ENCODE measurements around the gene MARF1. TPM values are rescaled to one million over a fixed set of nuclear protein-coding genes. Genes with fewer than 3 reads are reported as not detected.
"Not testable (repeated sequence)": the region's sequence is repeated elsewhere in the genome, so short reads cannot be mapped to it uniquely, and the experiment has no call there.

The MARF1 gene
- total RNA-seq, 2 donors from 2014 or later = 70.8 to 134 TPM

GRCh38 chr16:15575293-15576049 lies 67.5 kb downstream of the MARF1 start:
- peaks cover 0 to 45% of the 10 kb centered on the region in 2 donors for H3K9me3 Mint-ChIP-seq
- H3K27ac Mint-ChIP-seq = no peak overlapping the region
- H3K36me3 Mint-ChIP-seq = peaks cover 31 to 75% of the 10 kb centered on the region in 2 donors
- DNase-seq (ENCODE audit: low spot score in 2 of 2) (no peak), ATAC-seq (no peak)

- Mint-ChIP-seq H3K27ac (no peak overlapping the region), H3K36me3 (peaks cover 31 to 84% of the 10 kb centered on the region in 2 donors), H3K9me3 (peaks cover 0 to 51% of the 10 kb centered on the region in 2 donors)
- ATAC-seq (no peak), DNase-seq (ENCODE audit: low spot score in 2 of 2) (no peak)
Observed at GRCh38 chr16:15574614-15574948, 68.4 kb downstream of the MARF1 start.

- ATAC-seq; DNase-seq (ENCODE audit: low spot score in 2 of 2): not testable (repeated sequence)
- peaks cover 0 to 51% of the 10 kb centered on the region in 2 donors for H3K9me3 Mint-ChIP-seq
- H3K36me3 Mint-ChIP-seq = peaks cover 31 to 89% of the 10 kb centered on the region in 2 donors
- peak overlapping the region in 1 of 2 donors; percentile 84 for H3K27ac Mint-ChIP-seq
Observed at GRCh38 chr16:15573896-15574613, 68.9 kb downstream of the MARF1 start.

GRCh38 chr16:15573274-15573895 lies 69.6 kb downstream of the MARF1 start:
- peak overlapping the region in 1 of 2 donors; percentile 84 for H3K27ac Mint-ChIP-seq
- ATAC-seq = no peak

GRCh38 chr16:15572329-15573001 lies 70.5 kb downstream of the MARF1 start:
- ATAC-seq (peak; percentile 86 to 87), DNase-seq (ENCODE audit: low spot score in 2 of 2) (peak; percentile 21 to 59)
- peak overlapping the region; percentile 25 to 84 for H3K27ac Mint-ChIP-seq
- peaks cover 0 to 43% of the 10 kb centered on the region in 2 donors for H3K9me3 Mint-ChIP-seq
- H3K36me3 Mint-ChIP-seq = peaks cover 21 to 84% of the 10 kb centered on the region in 2 donors

More at GRCh38 chr16:15573274-15573895, 69.6 kb downstream of the MARF1 start:
- Mint-ChIP-seq H3K36me3 (peaks cover 26 to 94% of the 10 kb centered on the region in 2 donors), H3K9me3 (peaks cover 0 to 51% of the 10 kb centered on the region in 2 donors)
- DNase-seq (ENCODE audit: low spot score in 2 of 2) = no peak

- Mint-ChIP-seq H3K9me3 (peaks cover 0 to 35% of the 10 kb centered on the region in 2 donors), H3K27ac (peak overlapping the region; percentile 74 to 84), H3K36me3 (peaks cover 13 to 75% of the 10 kb centered on the region in 2 donors)
- no peak for DNase-seq (ENCODE audit: low spot score in 2 of 2)
- ATAC-seq = no peak
Observed at GRCh38 chr16:15571557-15571956, 71.4 kb downstream of the MARF1 start.

GRCh38 chr16:15570666-15571065 lies 72.3 kb downstream of the MARF1 start:
- Mint-ChIP-seq H3K9me3 (peaks cover 0 to 32% of the 10 kb centered on the region in 2 donors), H3K36me3 (peaks cover 12 to 66% of the 10 kb centered on the region in 2 donors)
- not testable (repeated sequence) for ATAC-seq; H3K27ac Mint-ChIP-seq; DNase-seq (ENCODE audit: low spot score in 2 of 2)

GRCh38 chr16:15567823-15568222 lies 75.1 kb downstream of the MARF1 start:
- ATAC-seq (no peak), DNase-seq (ENCODE audit: low spot score in 2 of 2) (no peak)
- Mint-ChIP-seq H3K9me3 (peaks cover 4 to 15% of the 10 kb centered on the region in 2 donors), H3K27ac (no peak overlapping the region), H3K36me3 (peaks cover 6 to 48% of the 10 kb centered on the region in 2 donors)

- ATAC-seq (no peak), DNase-seq (ENCODE audit: low spot score in 2 of 2) (no peak)
- Mint-ChIP-seq H3K9me3 (peaks cover 4 to 13% of the 10 kb centered on the region in 2 donors), H3K36me3 (peaks cover 0 to 31% of the 10 kb centered on the region in 2 donors), H3K27ac (no peak overlapping the region)
Observed at GRCh38 chr16:15566095-15566494, 76.9 kb downstream of the MARF1 start.

- ATAC-seq = no peak
Observed at GRCh38 chr16:15564604-15565339, 78.2 kb downstream of the MARF1 start.

GRCh38 chr16:15559176-15559575 lies 83.8 kb downstream of the MARF1 start:
- ATAC-seq (no peak), DNase-seq (ENCODE audit: low spot score in 2 of 2) (no peak)
- peaks cover 3 to 4% of the 10 kb centered on the region in 2 donors for H3K9me3 Mint-ChIP-seq
- H3K36me3 Mint-ChIP-seq = peaks cover 0 to 6% of the 10 kb centered on the region in 2 donors
- H3K27ac Mint-ChIP-seq = no peak overlapping the region

More at GRCh38 chr16:15564604-15565339, 78.2 kb downstream of the MARF1 start:
- H3K9me3 Mint-ChIP-seq = peaks cover 3 to 4% of the 10 kb centered on the region in 2 donors
- no peak for DNase-seq (ENCODE audit: low spot score in 2 of 2)
- H3K27ac Mint-ChIP-seq = no peak overlapping the region
- peaks cover 0 to 18% of the 10 kb centered on the region in 2 donors for H3K36me3 Mint-ChIP-seq

GRCh38 chr16:15557258-15557657 lies 85.7 kb downstream of the MARF1 start:
- H3K9me3 Mint-ChIP-seq = peaks cover 0 to under 1% of the 10 kb centered on the region in 2 donors
- no peak for ATAC-seq

GRCh38 chr16:15556130-15556529 lies 86.8 kb downstream of the MARF1 start:
- H3K36me3 Mint-ChIP-seq = peaks cover 0 to 20% of the 10 kb centered on the region in 2 donors
- DNase-seq (ENCODE audit: low spot score in 2 of 2) = no peak
- no peaks in the 10 kb centered on the region for H3K9me3 Mint-ChIP-seq
- no peak overlapping the region for H3K27ac Mint-ChIP-seq
- ATAC-seq = no peak

More at GRCh38 chr16:15557258-15557657, 85.7 kb downstream of the MARF1 start:
- DNase-seq (ENCODE audit: low spot score in 2 of 2) = no peak
- Mint-ChIP-seq H3K36me3 (peaks cover 0 to 9% of the 10 kb centered on the region in 2 donors), H3K27ac (no peak overlapping the region)

- peak in 1 of 2 donors; percentile 26 for DNase-seq (ENCODE audit: low spot score in 2 of 2)
Observed at GRCh38 chr16:15553313-15554088, 89.5 kb downstream of the MARF1 start.

GRCh38 chr16:15552507-15552906 lies 90.4 kb downstream of the MARF1 start:
- Mint-ChIP-seq H3K36me3 (peaks cover 0 to 20% of the 10 kb centered on the region in 2 donors), H3K27ac (peak overlapping the region; percentile 22 to 75), H3K9me3 (no peaks in the 10 kb centered on the region)
- ATAC-seq (peak; percentile 76 to 87), DNase-seq (ENCODE audit: low spot score in 2 of 2) (peak in 1 of 2 donors; percentile 15)

More at GRCh38 chr16:15553313-15554088, 89.5 kb downstream of the MARF1 start:
- peak; percentile 81 to 92 for ATAC-seq
- H3K27ac Mint-ChIP-seq = peak overlapping the region in 1 of 2 donors; percentile 68
- H3K36me3 Mint-ChIP-seq = peaks cover 0 to 20% of the 10 kb centered on the region in 2 donors
- H3K9me3 Mint-ChIP-seq = no peaks in the 10 kb centered on the region
